GM18520 (cell line): Measurements from ENCODE around the gene GFOD1.
"Not testable (repeated sequence)": the region's sequence is repeated elsewhere in the genome, so short reads cannot be mapped to it uniquely, and the experiment has no call there.

Experiments
- ATAC-seq: cut with Tn5 transposase; IDR thresholded peaks from one replicate; pipeline ENCODE4 v1.9.1; 2021; ENCODE audit not compliant: unreplicated experiment

The GFOD1 gene

GRCh38 chr6:13445744-13446115 lies 41.7 kb downstream of the GFOD1 start:
- ATAC-seq: no peak

- no peak for ATAC-seq
Measured at GRCh38 chr6:13445005-13445743, 42.2 kb downstream of the GFOD1 start.

- ATAC-seq: no peak
Measured at GRCh38 chr6:13444604-13445003, 42.8 kb downstream of the GFOD1 start.

- ATAC-seq: not testable (repeated sequence)
Measured at GRCh38 chr6:13443978-13444377, 43.4 kb downstream of the GFOD1 start.

- no peak for ATAC-seq
Measured at GRCh38 chr6:13441778-13442177, 45.6 kb downstream of the GFOD1 start.

- ATAC-seq: no peak
Measured at GRCh38 chr6:13439644-13440043, 47.8 kb downstream of the GFOD1 start.

- no peak for ATAC-seq
Measured at GRCh38 chr6:13438126-13438525, 49.3 kb downstream of the GFOD1 start.

GRCh38 chr6:13437218-13437996 lies 50.0 kb downstream of the GFOD1 start:
- no peak for ATAC-seq

- no peak for ATAC-seq
Measured at GRCh38 chr6:13436399-13437217, 50.8 kb downstream of the GFOD1 start.

- no peak for ATAC-seq
Measured at GRCh38 chr6:13435477-13436246, 51.7 kb downstream of the GFOD1 start.

- ATAC-seq: no peak
Measured at GRCh38 chr6:13434777-13435176, 52.6 kb downstream of the GFOD1 start.

GRCh38 chr6:13434135-13434775 lies 53.1 kb downstream of the GFOD1 start:
- not testable (repeated sequence) for ATAC-seq

GRCh38 chr6:13433709-13434121 lies 53.7 kb downstream of the GFOD1 start:
- no peak for ATAC-seq

GRCh38 chr6:13432526-13433184 lies 54.7 kb downstream of the GFOD1 start:
- ATAC-seq: no peak

- ATAC-seq: no peak
Measured at GRCh38 chr6:13431861-13432465, 55.4 kb downstream of the GFOD1 start.

- no peak for ATAC-seq
Measured at GRCh38 chr6:13431059-13431656, 56.2 kb downstream of the GFOD1 start.

- no peak for ATAC-seq
Measured at GRCh38 chr6:13429406-13429753, 58.0 kb downstream of the GFOD1 start.

- peak; percentile 8 for ATAC-seq
Measured at GRCh38 chr6:13428583-13429405, 58.6 kb downstream of the GFOD1 start.
